Measurements from ENCODE around the gene UNC45A. TPM values are rescaled to one million over a fixed set of nuclear protein-coding genes. Genes with fewer than 3 reads are reported as not detected.

The UNC45A gene
- total and polyA plus RNA-seq, 2 of the 13 experiments (the other 11 are each of a cell fraction or from before 2014, with no cell fraction given), result 33.8 to 39.7 TPM

- TF ChIP-seq TOPORS (CRISPR knock-in tag; IDR thresholded peaks at IDR 0.05), result peak; percentile 84; the same call in 1 of the 2 replicates
- TF ChIP-seq ZNF749 (CRISPR knock-in tag; IDR thresholded peaks at IDR 0.05; ENCODE audit: borderline replicate concordance), result 0 out of 2 replicates have a peak, but pooled peaks have one; percentile 60
- TF ChIP-seq GLI4 (CRISPR knock-in tag; IDR thresholded peaks at IDR 0.05; ENCODE audit: borderline replicate concordance), result no peak
- 0 out of 2 replicates have a peak, but pooled peaks have one; percentile 49 for TF ChIP-seq HMG20B (CRISPR knock-in tag; conservative IDR thresholded peaks at IDR 0.05)
- peak; percentile 97 for TF ChIP-seq MYPOP (CRISPR knock-in tag; IDR thresholded peaks at IDR 0.05)
- TF ChIP-seq KLF9 (CRISPR knock-in tag; IDR thresholded peaks at IDR 0.05; ENCODE audit: low read depth), result 0 out of 2 replicates have a peak, but pooled peaks have one; percentile 21
- peak; percentile 57; the same call in 1 of the 2 replicates for TF ChIP-seq MAZ (IDR thresholded peaks at IDR 0.05; ENCODE audit: borderline replicate concordance, low read depth, low read length)
- TF ChIP-seq MAZ (CRISPR knock-in tag; IDR thresholded peaks at IDR 0.05; ENCODE audit: low read depth), result peak; percentile 91
- TF ChIP-seq FUBP1 (CRISPR knock-in tag; IDR thresholded peaks at IDR 0.05; ENCODE audit: borderline replicate concordance), result no peak
- no peak for TF ChIP-seq ZNF546 (CRISPR knock-in tag; conservative IDR thresholded peaks at IDR 0.05)
- peak; percentile 79 for TF ChIP-seq SALL1 (CRISPR knock-in tag; IDR thresholded peaks at IDR 0.05)
- TF ChIP-seq ZFYVE20 (CRISPR knock-in tag; IDR thresholded peaks at IDR 0.05; ENCODE audit: borderline replicate concordance, low read depth), result no peak
- no peak for TF ChIP-seq RAD51 (IDR thresholded peaks at IDR 0.05; ENCODE audit: borderline replicate concordance)
- no peak for TF ChIP-seq ZNF839 (CRISPR knock-in tag; IDR thresholded peaks at IDR 0.05; ENCODE audit: borderline replicate concordance)
- peak; percentile 88; the same call in 1 of the 2 replicates for TF ChIP-seq KDM5B (CRISPR knock-in tag; IDR thresholded peaks at IDR 0.05; ENCODE audit: borderline replicate concordance)
- TF ChIP-seq DMAP1 (CRISPR knock-in tag; IDR thresholded peaks at IDR 0.05), result peak; percentile 93
- TF ChIP-seq HOXA5 (CRISPR knock-in tag; IDR thresholded peaks at IDR 0.05), result 0 out of 2 replicates have a peak, but pooled peaks have one; percentile 57
- TF ChIP-seq MEIS1 (CRISPR knock-in tag; IDR thresholded peaks at IDR 0.05; ENCODE audit: borderline replicate concordance), result peak; percentile 67; the same call in 1 of the 2 replicates
- TF ChIP-seq ATF4 (CRISPR knock-in tag; IDR thresholded peaks at IDR 0.05), result peak in 1 of 2 experiments; percentile 78; a peak in 2 of 4 replicates
- peak; percentile 63; the same call in 1 of the 2 replicates for TF ChIP-seq FLYWCH1 (CRISPR knock-in tag; IDR thresholded peaks at IDR 0.05)
- TF ChIP-seq GABPB1 (CRISPR knock-in tag; IDR thresholded peaks at IDR 0.05), result peak; percentile 88; the same call in 1 of the 2 replicates
- peak; percentile 91; the same call in 1 of the 2 replicates for TF ChIP-seq ZNF691 (CRISPR knock-in tag; IDR thresholded peaks at IDR 0.05; ENCODE audit: borderline replicate concordance, low read depth)
Observed at GRCh38 chr15:90994417-90995311, 59.6 kb downstream of the UNC45A start, which contains the start of gene PRC1 (continued).

Data from HepG2 (cell line).